ENCODE results near the gene KRT14. TPM values are rescaled to one million over a fixed set of nuclear protein-coding genes. Genes with fewer than 3 reads are reported as not detected.
"Not testable (repeated sequence)": the region's sequence is repeated elsewhere in the genome, so short reads cannot be mapped to it uniquely, and the experiment has no call there.

KRT14 gene
- total and polyA plus RNA-seq, 8 donors = 0.35 to 2.0 (median 1.2) TPM; not detected in 1

DNA sequence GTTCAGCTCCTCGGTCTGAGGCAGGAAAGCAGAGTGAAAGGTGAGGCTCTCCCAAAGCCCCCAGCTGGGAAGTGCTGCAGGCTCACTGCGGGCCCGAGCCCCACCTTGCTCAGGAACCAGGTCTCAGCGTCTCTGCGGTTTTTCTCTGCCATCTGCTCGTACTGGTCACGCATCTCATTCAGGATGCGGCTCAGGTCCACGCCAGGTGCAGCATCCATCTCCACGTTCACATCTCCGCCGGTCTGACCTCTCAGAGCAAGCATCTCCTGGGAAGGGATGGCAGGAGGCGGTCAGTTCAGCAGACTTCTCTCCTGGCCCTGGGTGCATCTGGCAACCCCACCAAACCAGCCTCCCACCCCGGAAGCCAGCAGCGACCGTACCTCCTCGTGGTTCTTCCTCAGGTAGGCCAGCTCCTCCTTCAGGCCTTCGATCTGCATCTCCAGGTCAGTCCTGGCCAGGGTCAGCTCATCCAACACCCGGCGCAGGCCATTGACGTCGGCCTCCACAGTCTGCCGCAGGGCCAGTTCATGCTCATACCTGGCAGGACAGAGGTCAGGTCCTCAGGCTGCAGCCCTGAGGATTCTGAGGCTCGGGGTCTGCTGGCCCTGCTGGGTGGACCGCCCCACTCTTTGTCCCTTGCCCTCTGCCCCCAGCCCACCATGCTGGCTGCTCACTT, 24.4 kb upstream of the KRT14 start:
- TF ChIP-seq, protein P1, sequence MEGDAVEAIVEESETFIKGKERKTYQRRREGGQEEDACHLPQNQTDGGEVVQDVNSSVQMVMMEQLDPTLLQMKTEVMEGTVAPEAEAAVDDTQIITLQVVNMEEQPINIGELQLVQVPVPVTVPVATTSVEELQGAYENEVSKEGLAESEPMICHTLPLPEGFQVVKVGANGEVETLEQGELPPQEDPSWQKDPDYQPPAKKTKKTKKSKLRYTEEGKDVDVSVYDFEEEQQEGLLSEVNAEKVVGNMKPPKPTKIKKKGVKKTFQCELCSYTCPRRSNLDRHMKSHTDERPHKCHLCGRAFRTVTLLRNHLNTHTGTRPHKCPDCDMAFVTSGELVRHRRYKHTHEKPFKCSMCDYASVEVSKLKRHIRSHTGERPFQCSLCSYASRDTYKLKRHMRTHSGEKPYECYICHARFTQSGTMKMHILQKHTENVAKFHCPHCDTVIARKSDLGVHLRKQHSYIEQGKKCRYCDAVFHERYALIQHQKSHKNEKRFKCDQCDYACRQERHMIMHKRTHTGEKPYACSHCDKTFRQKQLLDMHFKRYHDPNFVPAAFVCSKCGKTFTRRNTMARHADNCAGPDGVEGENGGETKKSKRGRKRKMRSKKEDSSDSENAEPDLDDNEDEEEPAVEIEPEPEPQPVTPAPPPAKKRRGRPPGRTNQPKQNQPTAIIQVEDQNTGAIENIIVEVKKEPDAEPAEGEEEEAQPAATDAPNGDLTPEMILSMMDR (IDR thresholded peaks at IDR 0.05) = no peak
- no peak overlapping the region for H3K27ac ChIP-seq
- intact Hi-C loops (cut with DNase I) = no loop called here

GRCh38 chr17:41610061-41610517, 23.4 kb upstream of the KRT14 start:
- H3K4me3 ChIP-seq; DNase-seq; intact Hi-C loops (cut with DNase I); H3K4me1 ChIP-seq; ATAC-seq; H3K36me3 ChIP-seq; H3K27ac ChIP-seq: not testable (repeated sequence)
- peaks cover 0 to 45% of the 10 kb centered on the region in 2 donors for H3K27me3 ChIP-seq
- H3K9me3 ChIP-seq = peaks cover 0 to 21% of the 10 kb centered on the region in 2 donors

More for the DNA sequence above, 24.4 kb upstream of the KRT14 start:
- Histone ChIP-seq H3K36me3 (no peaks in the 10 kb centered on the region), H3K4me1 (no peaks in the 10 kb centered on the region), H3K4me3 (no peak overlapping the region), H3K27me3 (peaks cover 0 to 45% of the 10 kb centered on the region in 2 donors), H3K9me3 (peaks cover 0 to 19% of the 10 kb centered on the region in 2 donors)
- ATAC-seq (no peak), DNase-seq (no peak)

DNA sequence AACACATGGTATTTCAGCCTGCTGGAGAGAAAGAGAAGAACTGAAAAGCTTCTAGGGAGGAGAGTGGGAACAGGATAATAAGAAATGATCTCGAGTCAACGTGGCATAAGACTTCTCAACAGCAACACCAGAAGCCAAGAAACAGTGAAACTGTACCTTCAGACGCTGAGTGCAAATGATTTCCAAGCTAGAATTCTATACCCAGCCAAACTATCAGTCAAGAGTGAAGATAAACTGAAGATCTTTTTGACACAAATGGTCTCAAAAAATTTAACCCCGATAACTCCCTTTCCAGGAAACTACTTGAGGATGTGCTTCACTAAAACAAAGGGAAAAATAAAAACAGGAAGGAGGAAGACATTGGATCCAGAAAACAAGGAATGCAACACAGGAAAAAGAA, 20.2 kb upstream of the KRT14 start:
- ATAC-seq; H3K27ac ChIP-seq; H3K36me3 ChIP-seq; H3K4me3 ChIP-seq; H3K4me1 ChIP-seq; DNase-seq; intact Hi-C loops (cut with DNase I): not testable (repeated sequence)
- H3K9me3 ChIP-seq = peaks cover 0 to 21% of the 10 kb centered on the region in 2 donors
- H3K27me3 ChIP-seq = peaks cover 0 to 42% of the 10 kb centered on the region in 2 donors

GRCh38 chr17:41602524-41602923, 15.8 kb upstream of the KRT14 start:
- Histone ChIP-seq H3K4me3 (no peak overlapping the region), H3K27ac (no peak overlapping the region), H3K36me3 (no peaks in the 10 kb centered on the region), H3K4me1 (no peaks in the 10 kb centered on the region), H3K9me3 (peaks cover 0 to 16% of the 10 kb centered on the region in 2 donors), H3K27me3 (peaks cover 0 to 18% of the 10 kb centered on the region in 2 donors)
- intact Hi-C loops (cut with DNase I) = no loop called here
- TF ChIP-seq, protein P1 (IDR thresholded peaks at IDR 0.05) = no peak
- no peak for DNase-seq
- ATAC-seq = no peak

- no peaks in the 10 kb centered on the region for H3K4me1 ChIP-seq
- ATAC-seq = no peak
- H3K27me3 ChIP-seq = peaks cover 0 to 18% of the 10 kb centered on the region in 2 donors
- TF ChIP-seq, protein P1 (IDR thresholded peaks at IDR 0.05) = no peak
- no peak overlapping the region for H3K27ac ChIP-seq
- intact Hi-C loops (cut with DNase I) = no loop called here
- H3K36me3 ChIP-seq = no peaks in the 10 kb centered on the region
- DNase-seq = no peak
- H3K9me3 ChIP-seq = no peaks in the 10 kb centered on the region
- H3K4me3 ChIP-seq = no peak overlapping the region
Observed at GRCh38 chr17:41600318-41600717, 13.6 kb upstream of the KRT14 start.

DNA sequence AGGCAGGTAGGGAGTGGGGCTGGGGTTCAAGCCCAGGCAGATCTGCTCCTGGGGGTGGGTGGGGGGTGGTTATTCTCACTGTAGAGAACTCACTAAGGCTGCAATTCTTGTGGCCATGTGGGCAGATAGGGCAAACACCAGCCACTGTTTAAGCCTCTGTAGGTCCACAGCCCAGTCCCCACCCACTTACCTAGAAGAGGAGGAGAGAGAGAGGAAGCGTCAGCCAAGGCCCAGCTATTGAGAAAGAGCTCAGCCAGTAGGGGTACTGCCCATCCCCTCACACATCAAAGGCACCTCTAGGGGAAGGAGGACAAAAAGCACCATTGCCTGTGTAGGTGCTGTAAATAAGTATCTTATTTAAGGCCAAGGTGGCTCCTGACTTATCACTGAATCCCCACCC, 13.0 kb upstream of the KRT14 start:
- Histone ChIP-seq H3K9me3 (no peaks in the 10 kb centered on the region), H3K27me3 (peaks cover 0 to 17% of the 10 kb centered on the region in 2 donors), H3K4me1 (no peaks in the 10 kb centered on the region), H3K27ac (no peak overlapping the region), H3K4me3 (no peak overlapping the region), H3K36me3 (no peaks in the 10 kb centered on the region)
- intact Hi-C loops (cut with DNase I) = no loop called here
- ATAC-seq (no peak), DNase-seq (no peak)
- TF ChIP-seq, protein P1 (IDR thresholded peaks at IDR 0.05) = no peak
